H54 (cell line): ENCODE results near the gene HRCT1.

Experiments
- DNase-seq: peaks from one replicate; pipeline ENCODE4 v3.0.0; 2011; ENCODE audit warnings: low spot score, mixed read lengths; ENCODE audit not compliant: insufficient read length
- FAIRE-seq: peaks from 3 replicates; lab custom pipeline; 2011; peaks lifted over from hg19 to GRCh38; lab: Jason Lieb, UNC
- POLR2A ChIP-seq: IDR thresholded peaks from 2 replicates; pipeline ENCODE4 v1.6.1; 2011; ENCODE audit warnings: low read depth, mild to moderate bottlenecking, low read length

The HRCT1 gene

GRCh38 chr9:35905912-35906679 is at the start of gene HRCT1:
Gene HRCT1 (plus strand): TSS chr9:35906202. CDS start chr9:35906288, 86 bp downstream.
- FAIRE-seq = peak; percentile 36
- peak; percentile 60 for DNase-seq
- peak; percentile 3 for TF ChIP-seq POLR2A

GRCh38 chr9:35856206-35856605 is 49.8 kb upstream of the HRCT1 start:
- no peak for TF ChIP-seq POLR2A
- no peak for FAIRE-seq

GRCh38 chr9:35856882-35857281 is 49.1 kb upstream of the HRCT1 start:
- FAIRE-seq = no peak
- TF ChIP-seq POLR2A = no peak
- DNase-seq = no peak

More at GRCh38 chr9:35856206-35856605, 49.8 kb upstream of the HRCT1 start:
- no peak for DNase-seq

GRCh38 chr9:35858458-35858857 is 47.5 kb upstream of the HRCT1 start:
- no peak for DNase-seq
- FAIRE-seq = no peak
- no peak for TF ChIP-seq POLR2A

GRCh38 chr9:35859310-35859989 is 46.6 kb upstream of the HRCT1 start:
- no peak for DNase-seq
- TF ChIP-seq POLR2A = no peak
- FAIRE-seq = no peak

- DNase-seq = no peak
- FAIRE-seq = no peak
- TF ChIP-seq POLR2A = no peak
These were observed 46.0 kb upstream of the HRCT1 start for GRCh38 chr9:35859990-35860339.

- no peak for DNase-seq
- no peak for TF ChIP-seq POLR2A
- no peak for FAIRE-seq
These were observed 44.7 kb upstream of the HRCT1 start for GRCh38 chr9:35861161-35861897.

- FAIRE-seq (no peak), DNase-seq (no peak)
- no peak for TF ChIP-seq POLR2A
These were observed 43.7 kb upstream of the HRCT1 start for GRCh38 chr9:35862328-35862727.

GRCh38 chr9:35863583-35863982 is 42.4 kb upstream of the HRCT1 start:
- DNase-seq (no peak), FAIRE-seq (no peak)

GRCh38 chr9:35864695-35865255 is 41.2 kb upstream of the HRCT1 start:
- FAIRE-seq (no peak), DNase-seq (no peak)
- no peak for TF ChIP-seq POLR2A

More at GRCh38 chr9:35863583-35863982, 42.4 kb upstream of the HRCT1 start:
- TF ChIP-seq POLR2A = no peak

GRCh38 chr9:35867538-35867937 is 38.5 kb upstream of the HRCT1 start:
- FAIRE-seq (no peak), DNase-seq (no peak)
- no peak for TF ChIP-seq POLR2A

- FAIRE-seq (no peak), DNase-seq (no peak)
- TF ChIP-seq POLR2A = no peak
These were observed 37.1 kb upstream of the HRCT1 start for GRCh38 chr9:35868933-35869332.

- DNase-seq (no peak), FAIRE-seq (no peak)
- no peak for TF ChIP-seq POLR2A
These were observed 36.3 kb upstream of the HRCT1 start for GRCh38 chr9:35869621-35870216.
